Psoas muscle (tissue), 8 donors: ENCODE data around the gene TMEFF2. TPM values are rescaled to one million over a fixed set of nuclear protein-coding genes. Genes with fewer than 3 reads are reported as not detected.

Experiments used
- ATAC-seq, 4 donors: fragments of 200-7000 bp; cut with Tn5 transposase; one replicate each; pipeline ENCODE4 v1.9.1; 2020; ENCODE audit warnings: moderate library complexity in 3 of 4, mild to moderate bottlenecking in 2 of 4
- DNase-seq, 2 donors: peaks; one replicate each; pipeline ENCODE4 v3.0.0-alpha.2; 2020
- H3K27ac ChIP-seq: fragments of 200-600 bp; one replicate; pipeline ENCODE4 v1.8.0; 2022
- H3K27me3 ChIP-seq, 3 donors: fragments of 200-600 bp in 1 of 3; one replicate each; pipeline versions ENCODE4 v1.6.1 to v1.8.0; 2013 to 2022; ENCODE audit warnings: low read length in 2 of 3, mild to moderate bottlenecking in 2 of 3, moderate library complexity in 1 of 3; ENCODE audit not compliant: insufficient read depth in 3 of 3
- H3K36me3 ChIP-seq, 2 donors: fragments of 200-600 bp in 1 of 2; one replicate each; pipeline versions ENCODE4 v1.6.1 to v1.8.0; 2013 to 2022; ENCODE audit warnings: low read depth in 1 of 2, mild to moderate bottlenecking in 1 of 2, moderate library complexity in 1 of 2; ENCODE audit not compliant: insufficient read depth in 1 of 2
- H3K4me1 ChIP-seq: fragments of 200-600 bp; one replicate; pipeline ENCODE4 v1.8.0; 2022
- H3K4me3 ChIP-seq: fragments of 200-600 bp; one replicate; pipeline ENCODE4 v1.8.0; 2022; ENCODE audit warnings: mild to moderate bottlenecking
- H3K9me3 ChIP-seq: fragments of 200-600 bp; one replicate; pipeline ENCODE4 v1.8.0; 2022
- WGBS, 3 donors: extraction: QIAGEN DNeasy Blood & Tissue Kit; methylation state at CpG; one replicate each; pipeline versions ENCODE4 v1.1.6 to v1.1.7; 2013; 5-methylcytosine and 5-hydroxymethylcytosine counted together
- intact Hi-C, 2 donors: fragments of 100-400 bp; cut with DNase I; formaldehyde crosslinking; loops; one replicate each; pipeline versions ENCODE4 v1.11.0 to v1.14.2; 2022
- polyA plus RNA-seq, 3 donors: library from polyadenylated mRNA; stranded (reverse); fragments of 200-250 nt; gene quantifications; one replicate each; pipeline ENCODE4 v1.2.3, GENCODE V29; 2013
- total RNA-seq, 4 donors: library from RNA; stranded (reverse); fragmentation: NEBNext Ultra II Directional in 2 of 4; extraction: Animal tissue kit (Norgen Biotek cat#: 25700) in 2 of 4; gene quantifications; one replicate each; pipeline versions ENCODE4 v1.2.1 to v1.2.4, GENCODE V29; 2021 to 2023
- TF ChIP-seq, protein P1 (sequence below): fragments of 200-600 bp; IDR thresholded peaks from one replicate; pipeline ENCODE4 v1.8.0; 2022; ENCODE audit warnings: antibody characterized with exemption
- donor health status: healthy with polysubstance abuse.
- donor health status: DM: no; HTN: no; CAD: no; lungs with moderate emphysema.
- donor health status: Bipolar disorder and iron deficiency.
- donor health status: healthy.
- donor health status: DM: yes; HTN: yes; CAD: no.
- donor health status: DM: no; HTN: no; CAD: no.
- donor health status: DM: no; HTN: no; CAD: no.
- donor health status: DM: yes; HTN: yes; CAD: no.

The TMEFF2 gene
- total and polyA plus RNA-seq, 7 donors = 0.07 to 0.47 (median 0.16) TPM; not detected in 4

DNA sequence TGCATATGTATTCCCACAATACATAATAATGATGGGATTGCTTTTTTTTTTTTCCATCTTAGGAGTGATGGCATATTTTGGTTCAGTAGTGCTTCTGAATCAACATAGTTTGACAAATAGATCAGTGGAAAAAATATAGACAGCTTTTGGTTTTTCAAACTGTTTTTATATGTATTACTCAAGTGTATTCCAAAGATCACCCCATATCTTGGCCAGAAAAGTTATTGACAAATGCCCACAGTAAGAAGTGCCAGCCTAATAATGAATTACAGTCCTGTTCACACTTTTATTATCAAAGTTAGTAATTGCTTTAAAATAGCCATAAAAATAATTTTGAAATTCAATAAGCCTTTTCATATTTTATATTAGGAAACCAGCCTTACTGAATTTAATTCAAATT is 95.0 kb downstream of the TMEFF2 start:
- Histone ChIP-seq H3K27ac (no peak overlapping the region), H3K9me3 (no peaks in the 10 kb centered on the region), H3K36me3 (no peaks in the 10 kb centered on the region), H3K4me3 (no peak overlapping the region), H3K4me1 (no peaks in the 10 kb centered on the region), H3K27me3 (no peaks in the 10 kb centered on the region)
- no peak for DNase-seq
- intact Hi-C loops = no loop called here
- TF ChIP-seq, protein P1, sequence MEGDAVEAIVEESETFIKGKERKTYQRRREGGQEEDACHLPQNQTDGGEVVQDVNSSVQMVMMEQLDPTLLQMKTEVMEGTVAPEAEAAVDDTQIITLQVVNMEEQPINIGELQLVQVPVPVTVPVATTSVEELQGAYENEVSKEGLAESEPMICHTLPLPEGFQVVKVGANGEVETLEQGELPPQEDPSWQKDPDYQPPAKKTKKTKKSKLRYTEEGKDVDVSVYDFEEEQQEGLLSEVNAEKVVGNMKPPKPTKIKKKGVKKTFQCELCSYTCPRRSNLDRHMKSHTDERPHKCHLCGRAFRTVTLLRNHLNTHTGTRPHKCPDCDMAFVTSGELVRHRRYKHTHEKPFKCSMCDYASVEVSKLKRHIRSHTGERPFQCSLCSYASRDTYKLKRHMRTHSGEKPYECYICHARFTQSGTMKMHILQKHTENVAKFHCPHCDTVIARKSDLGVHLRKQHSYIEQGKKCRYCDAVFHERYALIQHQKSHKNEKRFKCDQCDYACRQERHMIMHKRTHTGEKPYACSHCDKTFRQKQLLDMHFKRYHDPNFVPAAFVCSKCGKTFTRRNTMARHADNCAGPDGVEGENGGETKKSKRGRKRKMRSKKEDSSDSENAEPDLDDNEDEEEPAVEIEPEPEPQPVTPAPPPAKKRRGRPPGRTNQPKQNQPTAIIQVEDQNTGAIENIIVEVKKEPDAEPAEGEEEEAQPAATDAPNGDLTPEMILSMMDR = no peak
- ATAC-seq = no peak

DNA sequence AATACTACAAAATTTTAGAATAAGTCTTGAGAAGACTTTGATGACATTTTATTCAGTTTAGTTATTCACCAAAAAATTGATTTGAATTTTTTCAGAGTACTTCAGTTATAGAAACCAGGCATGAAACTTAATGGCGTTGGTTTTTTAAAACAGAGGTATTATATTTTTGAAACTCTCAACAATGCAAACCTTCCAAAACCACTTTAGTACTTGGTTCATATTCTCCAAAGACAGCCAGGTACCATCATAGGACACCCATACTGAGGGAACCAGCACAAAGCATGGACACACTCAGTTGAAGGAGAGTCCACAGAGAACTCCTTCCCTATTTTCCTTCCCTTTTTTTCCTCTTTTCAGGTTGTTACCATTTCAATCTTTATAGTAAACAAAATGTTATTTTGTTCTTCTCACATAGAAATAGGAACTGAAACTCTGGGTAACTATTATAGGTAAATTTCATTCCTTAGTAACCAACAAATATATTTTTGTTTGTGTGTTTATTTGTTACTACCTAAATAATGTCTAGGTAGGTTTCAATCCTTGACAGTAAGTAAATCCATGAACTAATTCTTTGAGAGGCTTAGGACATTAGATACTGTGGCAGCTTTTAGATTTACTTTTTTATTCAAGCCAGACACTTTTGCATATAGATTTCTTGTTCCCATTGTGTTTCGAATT is 95.8 kb downstream of the TMEFF2 start:
- WGBS, 3 donors = 87 to 96% (median 90%) methylated on average over 2 of the region's 2 CpGs
- Histone ChIP-seq H3K27ac (no peak overlapping the region), H3K4me1 (no peaks in the 10 kb centered on the region), H3K36me3 (no peaks in the 10 kb centered on the region), H3K4me3 (no peak overlapping the region), H3K9me3 (no peaks in the 10 kb centered on the region), H3K27me3 (no peaks in the 10 kb centered on the region)
- intact Hi-C loops = no loop called here
- TF ChIP-seq, protein P1 = no peak
- ATAC-seq = no peak
- no peak for DNase-seq

DNA sequence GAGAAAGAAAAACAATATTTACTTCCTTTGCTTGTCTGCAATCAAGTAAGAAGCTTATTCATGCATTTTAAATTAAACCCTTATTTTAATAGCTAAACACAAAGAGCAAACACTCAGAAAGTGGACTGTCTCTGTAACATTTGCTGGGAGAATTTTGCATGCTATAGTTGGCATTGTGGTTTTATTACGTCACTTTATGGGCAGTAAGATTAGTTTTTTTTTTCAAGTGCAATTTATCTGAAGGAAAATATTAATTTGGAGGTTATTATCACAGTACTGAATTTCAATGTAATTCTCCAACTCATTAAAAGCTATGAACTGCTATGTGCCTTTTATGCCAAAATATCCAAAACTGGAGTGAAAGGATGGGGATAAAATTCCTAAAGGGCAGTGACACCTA is 103.3 kb downstream of the TMEFF2 start:
- no peaks in the 10 kb centered on the region for H3K27me3 ChIP-seq
- no peak overlapping the region for H3K27ac ChIP-seq
- no peak for ATAC-seq
- no peaks in the 10 kb centered on the region for H3K36me3 ChIP-seq
- DNase-seq = no peak
- intact Hi-C loops = no loop called here
- TF ChIP-seq, protein P1 = no peak
- WGBS, 3 donors = 54 to 73% (median 64%) methylated on average over 1 of the region's 1 CpG
- no peaks in the 10 kb centered on the region for H3K4me1 ChIP-seq
- no peaks in the 10 kb centered on the region for H3K9me3 ChIP-seq
- no peak overlapping the region for H3K4me3 ChIP-seq

DNA sequence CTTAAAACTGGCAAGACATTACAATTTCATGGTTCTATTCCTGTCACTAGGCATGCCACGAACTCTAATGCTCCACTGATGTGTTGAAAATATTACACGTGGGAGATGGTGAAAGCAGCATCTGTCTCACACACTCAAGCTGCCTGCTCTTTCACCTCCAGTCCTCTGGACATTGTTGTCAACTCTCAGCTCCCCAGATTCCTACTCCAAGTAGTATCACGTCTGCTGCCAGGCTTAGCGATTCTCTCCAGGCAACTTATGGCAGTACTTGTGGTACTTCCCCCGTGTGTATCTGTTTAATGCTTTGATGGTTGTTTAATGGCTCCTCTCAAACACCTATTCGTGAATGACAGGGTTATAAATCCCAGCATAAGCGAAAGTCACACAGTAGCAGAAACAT is 103.8 kb downstream of the TMEFF2 start:
- no peak for ATAC-seq
- Histone ChIP-seq H3K27ac (no peak overlapping the region), H3K4me1 (no peaks in the 10 kb centered on the region), H3K27me3 (no peaks in the 10 kb centered on the region), H3K9me3 (no peaks in the 10 kb centered on the region), H3K4me3 (no peak overlapping the region), H3K36me3 (no peaks in the 10 kb centered on the region)
- 30 to 47% (median 31%) methylated on average over 7 of the region's 7 CpGs for WGBS, 3 donors
- no peak for DNase-seq
- intact Hi-C loops = no loop called here
- TF ChIP-seq, protein P1 = no peak

DNA sequence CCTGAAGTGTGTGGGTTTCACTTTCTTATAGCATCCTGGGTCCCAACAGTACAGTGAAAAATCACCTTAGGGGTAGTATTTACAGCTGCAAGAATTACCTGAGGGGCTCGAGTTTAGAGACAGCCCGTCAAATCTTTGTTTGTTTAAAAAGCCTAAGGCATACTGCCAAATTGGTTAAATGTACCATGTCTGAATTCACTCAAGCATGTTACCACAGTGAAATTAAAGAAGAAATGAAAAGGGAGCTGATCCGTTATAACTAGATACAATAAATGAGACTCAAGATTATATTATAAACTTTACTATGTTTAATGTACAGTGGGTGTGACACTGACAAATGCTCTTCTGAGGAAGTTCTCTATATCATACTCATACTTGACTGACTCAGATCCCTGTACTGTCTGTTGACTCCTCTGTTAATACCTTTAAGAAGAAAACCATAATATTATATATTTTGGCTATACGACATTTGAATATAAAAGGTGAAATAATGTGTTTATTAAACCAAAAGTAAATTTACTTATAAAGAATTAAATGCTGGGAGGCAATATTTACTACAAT is 107.3 kb downstream of the TMEFF2 start:
- Histone ChIP-seq H3K27ac (no peak overlapping the region), H3K4me3 (no peak overlapping the region), H3K27me3 (no peaks in the 10 kb centered on the region), H3K36me3 (no peaks in the 10 kb centered on the region), H3K9me3 (no peaks in the 10 kb centered on the region), H3K4me1 (no peaks in the 10 kb centered on the region)
- intact Hi-C loops = no loop called here
- TF ChIP-seq, protein P1 = no peak
- ATAC-seq (no peak), DNase-seq (no peak)
- 17 to 31% (median 22%) methylated on average over 4 of the region's 4 CpGs for WGBS, 3 donors
